Measurements from ENCODE around the gene KDM8.
"Not testable (repeated sequence)": the region's sequence is repeated elsewhere in the genome, so short reads cannot be mapped to it uniquely, and the experiment has no call there.

The KDM8 gene

GRCh38 chr16:27248886-27249285, 45.6 kb downstream of the KDM8 start:
- not testable (repeated sequence) for ATAC-seq, H3K27me3 Mint-ChIP-seq, H3K27ac Mint-ChIP-seq, H3K4me3 Mint-ChIP-seq, H3K9me3 Mint-ChIP-seq
- Mint-ChIP-seq H3K36me3 (peaks cover 49% of the 10 kb centered on the region), H3K4me1 (peaks cover 50% of the 10 kb centered on the region)

GRCh38 chr16:27251541-27252205, 48.3 kb downstream of the KDM8 start:
- Mint-ChIP-seq H3K36me3 (peaks cover 67% of the 10 kb centered on the region), H3K4me3 (no peak overlapping the region), H3K4me1 (peaks cover 66% of the 10 kb centered on the region), H3K27me3 (no peaks in the 10 kb centered on the region), H3K9me3 (peaks cover 5% of the 10 kb centered on the region), H3K27ac (peak overlapping the region; percentile 92)
- ATAC-seq = peak; percentile 49

- Mint-ChIP-seq H3K27me3 (no peaks in the 10 kb centered on the region), H3K4me3 (no peak overlapping the region), H3K4me1 (peaks cover 63% of the 10 kb centered on the region), H3K27ac (peak overlapping the region; percentile 92), H3K36me3 (peaks cover 70% of the 10 kb centered on the region), H3K9me3 (peaks cover 5% of the 10 kb centered on the region)
- ATAC-seq = no peak
These were observed 48.9 kb downstream of the KDM8 start for GRCh38 chr16:27252206-27252585.

- Mint-ChIP-seq H3K36me3 (peaks cover 63% of the 10 kb centered on the region), H3K9me3 (no peaks in the 10 kb centered on the region), H3K27me3 (no peaks in the 10 kb centered on the region), H3K4me3 (peak overlapping the region; percentile 18), H3K4me1 (peaks cover 59% of the 10 kb centered on the region), H3K27ac (peak overlapping the region; percentile 92)
- peak; percentile 50 for ATAC-seq
These were observed 50.2 kb downstream of the KDM8 start for GRCh38 chr16:27253526-27253930.

GRCh38 chr16:27254262-27254811, 51.0 kb downstream of the KDM8 start:
- peak overlapping the region; percentile 92 for H3K27ac Mint-ChIP-seq
- H3K27me3 Mint-ChIP-seq = no peaks in the 10 kb centered on the region
- peak overlapping the region; percentile 68 for H3K4me3 Mint-ChIP-seq
- H3K9me3 Mint-ChIP-seq = no peaks in the 10 kb centered on the region
- ATAC-seq = peak; percentile 93
- peaks cover 63% of the 10 kb centered on the region for H3K4me1 Mint-ChIP-seq
- H3K36me3 Mint-ChIP-seq = peaks cover 64% of the 10 kb centered on the region

GRCh38 chr16:27256861-27257260, 53.5 kb downstream of the KDM8 start:
- Mint-ChIP-seq H3K27ac (peak overlapping the region; percentile 92), H3K4me3 (no peak overlapping the region), H3K4me1 (peaks cover 69% of the 10 kb centered on the region), H3K27me3 (no peaks in the 10 kb centered on the region), H3K36me3 (peaks cover 58% of the 10 kb centered on the region), H3K9me3 (no peaks in the 10 kb centered on the region)
- no peak for ATAC-seq

- H3K36me3 Mint-ChIP-seq = peaks cover 55% of the 10 kb centered on the region
- no peak overlapping the region for H3K4me3 Mint-ChIP-seq
- H3K4me1 Mint-ChIP-seq = peaks cover 69% of the 10 kb centered on the region
- H3K9me3 Mint-ChIP-seq = no peaks in the 10 kb centered on the region
- H3K27ac Mint-ChIP-seq = peak overlapping the region; percentile 92
- no peak for ATAC-seq
- H3K27me3 Mint-ChIP-seq = no peaks in the 10 kb centered on the region
These were observed 53.9 kb downstream of the KDM8 start for GRCh38 chr16:27257271-27257670.

- peaks cover 62% of the 10 kb centered on the region for H3K36me3 Mint-ChIP-seq
- no peak for ATAC-seq
These were observed 55.0 kb downstream of the KDM8 start for GRCh38 chr16:27258241-27258734.

GRCh38 chr16:27259710-27260109, 56.4 kb downstream of the KDM8 start:
- no peak for ATAC-seq
- peak overlapping the region; percentile 92 for H3K27ac Mint-ChIP-seq
- no peak overlapping the region for H3K4me3 Mint-ChIP-seq
- H3K27me3 Mint-ChIP-seq = no peaks in the 10 kb centered on the region
- peaks cover 66% of the 10 kb centered on the region for H3K4me1 Mint-ChIP-seq
- peaks cover 66% of the 10 kb centered on the region for H3K36me3 Mint-ChIP-seq
- peaks cover 2% of the 10 kb centered on the region for H3K9me3 Mint-ChIP-seq

More at GRCh38 chr16:27258241-27258734, 55.0 kb downstream of the KDM8 start:
- peaks cover 2% of the 10 kb centered on the region for H3K9me3 Mint-ChIP-seq
- H3K27me3 Mint-ChIP-seq = no peaks in the 10 kb centered on the region
- H3K27ac Mint-ChIP-seq = peak overlapping the region; percentile 92
- H3K4me3 Mint-ChIP-seq = no peak overlapping the region
- H3K4me1 Mint-ChIP-seq = peaks cover 69% of the 10 kb centered on the region

- ATAC-seq = peak; percentile 20
- H3K9me3 Mint-ChIP-seq, H3K27me3 Mint-ChIP-seq, H3K4me3 Mint-ChIP-seq: not testable (repeated sequence)
- Mint-ChIP-seq H3K27ac (peak overlapping the region; percentile 75), H3K36me3 (peaks cover 48% of the 10 kb centered on the region), H3K4me1 (peaks cover 71% of the 10 kb centered on the region)
These were observed 59.6 kb downstream of the KDM8 start for GRCh38 chr16:27262904-27263423.

- no peak overlapping the region for H3K4me3 Mint-ChIP-seq
- peaks cover 2% of the 10 kb centered on the region for H3K9me3 Mint-ChIP-seq
These were observed 60.8 kb downstream of the KDM8 start for GRCh38 chr16:27264151-27264550.

GRCh38 chr16:27265982-27266381, 62.7 kb downstream of the KDM8 start:
- H3K36me3 Mint-ChIP-seq = peaks cover 39% of the 10 kb centered on the region
- no peak for ATAC-seq
- H3K4me1 Mint-ChIP-seq = peaks cover 50% of the 10 kb centered on the region
- peaks cover 2% of the 10 kb centered on the region for H3K9me3 Mint-ChIP-seq
- no peak overlapping the region for H3K4me3 Mint-ChIP-seq
- H3K27ac Mint-ChIP-seq = peak overlapping the region; percentile 36
- H3K27me3 Mint-ChIP-seq = no peaks in the 10 kb centered on the region

More at GRCh38 chr16:27264151-27264550, 60.8 kb downstream of the KDM8 start:
- ATAC-seq = no peak
- Mint-ChIP-seq H3K4me1 (peaks cover 61% of the 10 kb centered on the region), H3K36me3 (peaks cover 49% of the 10 kb centered on the region), H3K27me3 (no peaks in the 10 kb centered on the region), H3K27ac (no peak overlapping the region)

GRCh38 chr16:27267037-27267677, 63.8 kb downstream of the KDM8 start:
- Mint-ChIP-seq H3K27ac (peak overlapping the region; percentile 100), H3K36me3 (peaks cover 45% of the 10 kb centered on the region), H3K9me3 (peaks cover 4% of the 10 kb centered on the region), H3K4me1 (peaks cover 53% of the 10 kb centered on the region), H3K4me3 (peak overlapping the region; percentile 87), H3K27me3 (no peaks in the 10 kb centered on the region)
- ATAC-seq = peak; percentile 60

- Mint-ChIP-seq H3K36me3 (peaks cover 34% of the 10 kb centered on the region), H3K27me3 (no peaks in the 10 kb centered on the region), H3K4me3 (peak within 1 kb of the TSS; percentile 87), H3K4me1 (peaks cover 47% of the 10 kb centered on the region), H3K9me3 (peaks cover 2% of the 10 kb centered on the region), H3K27ac (peak within 1 kb of the TSS; percentile 100)
- ATAC-seq = peak; percentile 98
These were observed 65.3 kb downstream of the KDM8 start, which contains the start of gene NSMCE1 for GRCh38 chr16:27268376-27269299. TSS of gene NSMCE1 (minus strand) at chr16:27268772. CDS start at chr16:27257570, 11,202 bp downstream.
